Brain microvascular endothelial cell (primary cell): Measurements from ENCODE around the gene TMEM130.
A peak's percentile ranks its signal among the peaks of the same experiment; 100 is the strongest.

ENCODE experiments used
- DNase-seq: peaks from one replicate; pipeline ENCODE4 v3.0.0-alpha.2; 2020
- H3K27ac ChIP-seq: fragments of 250-450 bp; sonication (Bioruptor Pico); 2 replicates; pipeline ENCODE4 v1.5.1; 2020; ENCODE audit warnings: mild to moderate bottlenecking, moderate library complexity
- H3K27me3 ChIP-seq: fragments of 250-450 bp; sonication (Bioruptor Pico); replicated peaks from 2 replicates; pipeline ENCODE4 v1.5.1; 2020; ENCODE audit warnings: mild to moderate bottlenecking
- H3K36me3 ChIP-seq: fragments of 250-450 bp; sonication (Bioruptor Pico); replicated peaks from 2 replicates; pipeline ENCODE4 v1.5.1; 2020; ENCODE audit warnings: mild to moderate bottlenecking
- H3K4me3 ChIP-seq: 2 replicates; pipeline ENCODE4 v1.5.1; 2011; ENCODE audit warnings: low read depth, mild to moderate bottlenecking, control low read depth, low read length, moderate library complexity
- in situ Hi-C: cut with HindIII; loops from 2 replicates; pipeline ENCODE4 v1.10.0; 2017; ENCODE audit warnings: low sequenced_read_pairs, low pct_ligation_motif_present
- TF ChIP-seq, protein P1 (sequence below): IDR thresholded peaks from 2 replicates; pipeline ENCODE4 v1.5.1; 2011; ENCODE audit warnings: low read depth, mild to moderate bottlenecking, moderate library complexity, low read length, control low read depth, inconsistent platforms; ENCODE audit errors: missing control alignments

The TMEM130 gene

DNA sequence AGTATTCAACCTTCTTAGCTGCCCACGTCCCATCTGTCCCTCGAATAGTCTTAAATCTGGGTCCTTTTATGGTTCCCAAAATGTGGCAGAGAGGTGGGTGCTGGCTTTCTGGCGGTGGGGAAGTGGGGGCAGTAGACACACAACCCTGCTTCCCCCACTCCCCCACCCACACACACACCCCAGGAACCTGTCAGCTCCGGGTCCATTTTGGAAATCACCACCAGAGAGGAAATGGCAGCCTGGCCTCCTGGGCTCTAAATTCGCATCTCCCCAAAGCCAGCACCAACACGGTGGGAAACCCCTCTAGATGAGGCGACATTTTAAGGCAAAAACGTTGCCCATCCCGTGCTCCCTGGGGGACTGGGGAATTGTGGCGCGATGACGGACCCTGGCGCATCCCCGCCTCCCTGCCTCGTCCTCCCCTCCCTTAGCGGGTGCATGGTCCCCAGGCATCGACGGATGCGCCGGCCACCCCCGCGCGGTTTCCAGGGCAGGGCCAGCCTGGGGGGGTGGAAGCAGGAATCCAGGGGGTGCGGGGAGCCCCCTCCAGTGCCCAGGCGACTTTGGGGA lies 702 bp downstream of the TMEM130 start:
- Histone ChIP-seq H3K27me3 (peaks cover 23% of the 10 kb centered on the region), H3K36me3 (no peaks in the 10 kb centered on the region), H3K4me3 (peak overlapping the region; percentile 48), H3K27ac (no peak overlapping the region)
- DNase-seq = no peak
- TF ChIP-seq, protein P1, sequence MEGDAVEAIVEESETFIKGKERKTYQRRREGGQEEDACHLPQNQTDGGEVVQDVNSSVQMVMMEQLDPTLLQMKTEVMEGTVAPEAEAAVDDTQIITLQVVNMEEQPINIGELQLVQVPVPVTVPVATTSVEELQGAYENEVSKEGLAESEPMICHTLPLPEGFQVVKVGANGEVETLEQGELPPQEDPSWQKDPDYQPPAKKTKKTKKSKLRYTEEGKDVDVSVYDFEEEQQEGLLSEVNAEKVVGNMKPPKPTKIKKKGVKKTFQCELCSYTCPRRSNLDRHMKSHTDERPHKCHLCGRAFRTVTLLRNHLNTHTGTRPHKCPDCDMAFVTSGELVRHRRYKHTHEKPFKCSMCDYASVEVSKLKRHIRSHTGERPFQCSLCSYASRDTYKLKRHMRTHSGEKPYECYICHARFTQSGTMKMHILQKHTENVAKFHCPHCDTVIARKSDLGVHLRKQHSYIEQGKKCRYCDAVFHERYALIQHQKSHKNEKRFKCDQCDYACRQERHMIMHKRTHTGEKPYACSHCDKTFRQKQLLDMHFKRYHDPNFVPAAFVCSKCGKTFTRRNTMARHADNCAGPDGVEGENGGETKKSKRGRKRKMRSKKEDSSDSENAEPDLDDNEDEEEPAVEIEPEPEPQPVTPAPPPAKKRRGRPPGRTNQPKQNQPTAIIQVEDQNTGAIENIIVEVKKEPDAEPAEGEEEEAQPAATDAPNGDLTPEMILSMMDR = no peak
- in situ Hi-C loops = loop anchor here (25.0 kb wide), 1 partner anchor 582 kb away; the partner anchor contains the start of gene BRI3

DNA sequence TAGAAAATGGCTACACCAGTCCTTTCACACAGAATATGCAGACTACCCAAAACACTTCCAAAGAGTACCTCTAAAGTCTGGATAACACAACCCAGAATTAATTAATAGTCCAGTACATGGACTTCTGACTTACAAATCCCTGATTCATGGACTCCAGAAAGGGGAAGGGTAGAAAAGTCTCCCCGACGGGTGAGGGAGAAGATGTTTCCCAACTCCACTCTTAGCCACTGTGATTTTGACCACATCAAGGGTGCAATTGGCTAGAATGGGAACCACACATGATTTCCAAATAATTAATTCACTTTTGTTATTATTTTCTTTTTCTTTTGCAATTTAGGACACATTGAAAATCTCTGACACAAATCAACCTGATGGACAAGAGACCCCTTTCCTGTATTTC lies 1.4 kb downstream of the TMEM130 start:
- H3K36me3 ChIP-seq = no peaks in the 10 kb centered on the region
- DNase-seq = no peak
- TF ChIP-seq, protein P1 = no peak
- in situ Hi-C loops = loop anchor here (25.0 kb wide), 1 partner anchor 581 kb away; the partner anchor contains the start of gene BRI3
- H3K27ac ChIP-seq = no peak overlapping the region
- no peak overlapping the region for H3K4me3 ChIP-seq
- H3K27me3 ChIP-seq = peaks cover 23% of the 10 kb centered on the region

DNA sequence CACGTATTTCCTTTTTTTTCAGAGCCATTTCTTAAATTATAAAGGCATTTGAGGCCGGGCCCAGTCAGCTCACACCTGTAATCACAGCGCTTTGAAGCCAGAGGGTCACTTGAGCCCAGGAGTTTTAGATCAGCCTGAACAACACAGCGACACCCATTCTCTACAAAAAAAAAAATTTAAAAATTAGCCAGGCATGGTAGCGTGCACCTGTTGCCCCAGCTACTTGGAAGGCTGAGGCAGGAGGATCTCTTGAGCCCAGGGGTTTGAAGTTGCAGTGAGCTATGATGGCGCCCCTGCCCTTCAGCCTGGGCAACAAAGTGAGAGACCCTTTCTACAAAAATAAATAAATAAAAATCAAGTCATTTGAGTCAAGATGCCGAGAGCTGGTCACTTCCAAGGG lies 3.0 kb downstream of the TMEM130 start:
- in situ Hi-C loops = loop anchor here (25.0 kb wide), 1 partner anchor 579 kb away; the partner anchor contains the start of gene BRI3
- Histone ChIP-seq H3K36me3 (no peaks in the 10 kb centered on the region), H3K4me3 (no peak overlapping the region), H3K27me3 (peaks cover 23% of the 10 kb centered on the region), H3K27ac (no peak overlapping the region)
- DNase-seq = no peak
- TF ChIP-seq, protein P1 = no peak

DNA sequence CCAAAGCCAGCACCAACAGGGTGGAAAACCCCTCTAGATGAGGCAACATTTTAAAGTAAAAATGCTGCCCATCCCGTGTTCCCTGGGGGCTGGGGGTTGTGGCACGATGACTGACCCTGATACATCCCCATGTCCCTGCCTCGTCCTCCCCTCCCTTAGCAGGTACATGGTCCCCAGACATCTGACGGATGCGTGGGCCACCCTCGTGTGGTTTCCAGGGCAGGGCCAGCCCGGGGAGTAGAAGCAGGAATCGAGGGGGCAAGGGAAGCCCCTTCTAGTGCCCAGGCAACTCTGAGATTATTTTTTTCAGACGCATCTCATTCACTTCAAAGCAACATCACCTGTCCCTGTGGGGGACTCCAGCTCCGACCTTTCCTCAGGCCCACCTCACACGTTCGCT lies 3.5 kb downstream of the TMEM130 start:
- H3K36me3 ChIP-seq = no peaks in the 10 kb centered on the region
- H3K27ac ChIP-seq = no peak overlapping the region
- in situ Hi-C loops = loop anchor here (25.0 kb wide), 1 partner anchor 579 kb away; the partner anchor contains the start of gene BRI3
- H3K4me3 ChIP-seq = no peak overlapping the region
- peaks cover 23% of the 10 kb centered on the region for H3K27me3 ChIP-seq
- TF ChIP-seq, protein P1 = no peak
- DNase-seq = no peak

DNA sequence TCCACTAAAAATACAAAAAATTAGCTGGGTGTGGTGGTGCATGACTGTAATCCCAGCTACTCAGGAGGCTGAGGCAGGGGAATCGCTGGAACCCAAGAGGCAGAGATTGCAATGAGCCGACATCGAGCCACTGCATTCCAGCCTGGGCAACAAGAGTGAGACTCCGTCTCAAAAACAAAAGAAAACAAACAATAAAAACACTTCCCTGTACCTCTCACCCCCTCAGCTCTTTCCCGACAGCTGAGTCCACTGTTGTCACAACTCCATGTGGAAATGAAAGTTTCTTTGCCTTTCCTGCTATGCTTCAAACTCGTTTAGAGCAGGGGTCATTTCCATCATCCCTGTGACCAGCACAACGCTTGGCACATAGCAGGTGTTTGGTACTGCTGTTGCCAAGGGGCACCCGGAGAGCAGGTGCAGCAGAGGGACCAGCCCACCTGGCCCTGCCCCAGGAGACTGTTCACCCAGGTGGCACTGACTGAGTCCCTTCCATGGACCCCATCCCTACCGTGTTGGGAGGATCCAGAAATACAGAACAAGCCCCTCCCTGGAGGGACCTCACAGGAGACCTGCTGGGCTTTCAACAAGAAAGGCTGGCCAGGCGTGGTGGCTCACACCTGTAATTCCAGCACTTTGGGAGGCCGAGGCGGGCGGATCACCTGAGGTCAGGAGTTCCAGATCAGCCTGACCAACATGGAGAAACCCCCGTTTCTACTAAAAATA lies 4.9 kb downstream of the TMEM130 start:
- TF ChIP-seq, protein P1 = no peak
- Histone ChIP-seq H3K27ac (no peak overlapping the region), H3K27me3 (peaks cover 22% of the 10 kb centered on the region), H3K36me3 (no peaks in the 10 kb centered on the region), H3K4me3 (no peak overlapping the region)
- in situ Hi-C loops = loop anchor here (25.0 kb wide), 1 partner anchor 578 kb away; the partner anchor contains the start of gene BRI3
- DNase-seq = no peak
